ENCODE measurements around the gene HYDIN.

HYDIN gene

DNA sequence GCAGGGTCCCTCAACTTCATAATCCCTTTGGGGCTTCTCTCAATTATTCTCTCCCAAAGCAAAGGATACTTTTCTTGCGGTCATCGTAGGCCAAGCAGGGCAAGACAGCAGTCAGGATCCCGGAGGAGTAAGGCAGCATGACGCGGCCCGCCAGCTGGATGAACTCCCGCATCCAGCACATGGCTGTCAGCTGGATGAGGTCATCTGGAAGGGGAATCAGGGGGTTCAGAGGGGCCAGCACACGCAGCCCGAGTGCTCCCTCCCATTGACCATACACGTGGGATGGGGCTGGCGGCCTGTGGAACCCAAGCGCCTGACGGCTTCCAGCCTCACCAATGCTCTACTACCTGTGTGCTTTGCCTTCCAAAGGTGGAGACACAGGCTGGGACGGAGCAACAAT is 448.7 kb downstream of the HYDIN start:
- DNase-seq, result no peak

DNA sequence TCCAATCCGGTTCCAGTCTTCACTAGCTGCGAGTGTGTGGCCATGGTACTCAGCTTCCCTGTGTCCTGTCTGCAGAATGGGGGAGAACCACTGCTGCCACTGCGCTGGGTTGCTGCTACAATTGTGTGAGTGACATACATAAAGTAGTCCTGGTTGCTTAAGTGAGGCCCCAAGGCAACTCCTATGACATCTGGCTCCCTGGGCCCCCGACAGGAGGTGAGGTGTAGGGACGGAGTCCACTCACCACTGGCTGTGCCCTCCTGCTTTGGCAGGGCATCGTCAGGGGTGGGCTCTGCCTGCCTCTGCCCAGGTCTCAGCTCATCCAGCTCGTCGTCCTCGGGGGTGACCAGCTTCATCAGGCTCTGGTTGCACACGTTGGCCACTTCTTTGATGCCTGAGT is 450.0 kb downstream of the HYDIN start:
- no peak for DNase-seq

DNA sequence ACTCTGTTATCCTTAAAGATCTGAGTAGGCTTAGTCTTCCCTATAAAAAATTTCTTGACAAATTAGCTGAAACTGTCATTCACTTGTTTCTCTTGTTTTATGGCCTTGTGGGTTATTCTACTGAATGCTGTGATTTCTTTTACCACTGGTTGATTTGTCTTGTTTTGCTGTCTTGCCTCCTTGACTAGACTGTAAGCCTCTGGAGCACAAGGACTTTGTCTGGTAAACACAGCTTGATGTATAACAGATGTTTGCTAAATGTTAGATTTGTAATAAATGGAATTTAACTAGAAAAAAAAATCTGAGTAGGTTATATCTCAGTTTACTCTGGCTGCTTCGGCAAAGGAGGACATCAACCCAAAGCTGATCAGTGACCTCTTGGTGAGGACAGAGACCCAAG is 451.2 kb downstream of the HYDIN start:
- no peak for DNase-seq

DNA sequence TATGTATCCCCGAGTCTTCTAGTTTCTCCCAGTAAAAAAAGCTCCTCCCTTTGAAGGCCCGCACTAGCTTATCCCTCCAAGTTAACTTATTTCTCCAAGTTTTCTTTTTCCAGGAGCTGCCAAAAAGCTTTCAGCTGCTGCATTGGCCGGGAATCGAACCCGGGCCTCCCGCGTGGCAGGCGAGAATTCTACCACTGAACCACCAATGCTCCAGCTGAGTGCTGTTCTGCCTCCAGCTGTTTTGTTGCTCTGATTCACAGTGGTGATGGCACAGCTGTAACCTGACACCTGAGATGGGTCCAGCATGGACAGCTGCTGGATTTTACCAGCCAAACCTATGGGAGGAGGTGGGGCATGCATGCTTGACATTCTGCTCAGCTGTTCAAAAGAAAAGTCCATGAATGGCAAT is 451.6 kb downstream of the HYDIN start:
- no peak for DNase-seq

DNA sequence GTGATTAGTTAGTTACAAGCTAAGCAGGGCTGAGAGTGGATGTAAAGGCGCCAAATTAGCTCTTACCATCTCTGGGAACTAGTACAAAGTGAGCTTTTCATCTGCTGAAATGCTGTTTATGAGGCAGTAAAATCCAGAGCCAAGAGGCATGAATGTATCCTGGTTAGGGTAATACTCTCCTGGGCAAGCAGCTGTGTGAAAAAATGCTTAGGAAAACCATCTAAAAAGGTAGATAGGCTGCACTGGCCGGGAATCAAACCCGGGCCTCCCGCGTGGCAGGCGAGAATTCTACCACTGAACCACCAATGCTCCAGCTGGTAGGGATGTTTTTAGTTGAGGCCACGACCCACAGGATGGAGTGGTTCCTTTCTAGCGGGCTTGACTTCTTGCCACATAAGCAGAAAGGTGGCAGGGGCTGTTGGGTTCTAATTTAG is 452.5 kb downstream of the HYDIN start:
- DNase-seq, result no peak

DNA sequence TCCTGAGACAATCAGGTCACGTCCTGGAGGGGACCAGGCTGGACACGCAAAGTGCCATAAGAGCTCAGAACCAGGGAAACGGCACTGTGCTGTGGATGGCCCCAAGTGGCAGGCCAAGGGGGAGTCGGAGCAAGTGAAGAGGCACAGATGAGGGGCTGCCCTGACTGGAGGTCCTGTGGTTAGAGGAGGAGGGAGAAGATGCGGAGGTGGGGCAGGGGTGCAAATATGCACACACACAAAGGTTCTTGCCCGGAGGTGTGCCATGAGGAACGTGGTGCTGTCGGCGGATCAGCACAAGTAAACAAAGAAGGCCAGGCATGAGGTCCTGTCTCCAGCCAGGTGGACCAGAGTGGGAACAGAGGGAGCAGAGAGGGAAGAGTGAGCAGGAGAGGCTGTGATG is 453.0 kb downstream of the HYDIN start:
- DNase-seq, result no peak

DNA sequence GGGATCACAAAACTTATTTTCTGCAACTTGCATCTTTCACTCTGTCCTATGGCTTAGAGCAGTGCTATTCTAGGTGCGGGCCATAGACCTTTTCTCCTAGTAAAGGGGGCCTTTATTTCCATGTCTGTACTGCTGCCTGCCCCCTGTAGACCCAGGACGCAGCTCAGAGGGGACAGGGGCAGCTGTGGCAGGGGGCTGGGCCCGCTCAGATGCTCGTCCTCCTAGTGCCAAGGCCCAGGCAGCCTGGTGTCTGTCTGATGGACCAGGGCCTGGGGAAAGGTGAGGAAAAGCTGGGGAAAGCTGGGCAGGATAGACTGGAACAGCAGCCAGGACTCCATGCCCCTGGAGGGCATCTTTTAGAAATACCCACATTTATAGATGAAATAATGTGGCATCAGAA is 455.1 kb downstream of the HYDIN start:
- DNase-seq, result no peak

DNA sequence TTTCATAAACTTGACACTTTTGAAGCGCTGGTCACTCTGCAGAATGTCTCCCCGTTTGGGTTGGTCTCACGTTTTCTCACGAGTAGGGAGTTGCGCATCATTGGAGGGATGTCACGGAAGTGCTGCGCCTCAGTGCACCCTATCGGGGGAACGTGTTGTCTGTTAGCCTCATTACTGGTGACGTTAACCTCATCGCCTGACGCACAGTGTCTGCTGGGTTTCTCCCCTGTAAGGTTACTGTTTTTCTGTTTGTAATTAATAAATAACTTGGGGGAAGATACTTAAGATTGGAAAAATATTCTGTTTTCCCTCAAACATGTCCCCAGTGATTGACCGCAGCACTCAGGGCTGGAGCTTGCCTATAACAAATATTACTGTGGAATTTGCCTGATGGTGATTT is 456.3 kb downstream of the HYDIN start:
- DNase-seq, result no peak

DNA sequence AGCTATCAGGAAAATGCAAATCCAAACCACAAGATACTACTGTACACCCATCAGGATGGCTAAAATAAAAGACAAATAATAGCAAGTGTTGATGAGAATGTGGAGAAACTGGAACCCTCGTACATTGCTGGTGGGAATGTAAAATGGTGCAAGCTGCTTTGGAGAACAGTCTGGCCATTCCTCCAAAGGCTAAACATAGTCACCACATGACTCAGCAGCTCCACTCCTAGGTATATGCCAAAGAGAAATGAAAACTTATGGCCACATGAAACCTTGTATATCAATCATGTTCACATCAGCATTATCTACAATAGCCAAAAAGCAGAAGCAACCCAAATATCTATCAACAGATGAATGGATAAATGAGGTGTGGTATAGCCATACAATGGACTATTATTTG is 458.0 kb downstream of the HYDIN start:
- no peak for DNase-seq

DNA sequence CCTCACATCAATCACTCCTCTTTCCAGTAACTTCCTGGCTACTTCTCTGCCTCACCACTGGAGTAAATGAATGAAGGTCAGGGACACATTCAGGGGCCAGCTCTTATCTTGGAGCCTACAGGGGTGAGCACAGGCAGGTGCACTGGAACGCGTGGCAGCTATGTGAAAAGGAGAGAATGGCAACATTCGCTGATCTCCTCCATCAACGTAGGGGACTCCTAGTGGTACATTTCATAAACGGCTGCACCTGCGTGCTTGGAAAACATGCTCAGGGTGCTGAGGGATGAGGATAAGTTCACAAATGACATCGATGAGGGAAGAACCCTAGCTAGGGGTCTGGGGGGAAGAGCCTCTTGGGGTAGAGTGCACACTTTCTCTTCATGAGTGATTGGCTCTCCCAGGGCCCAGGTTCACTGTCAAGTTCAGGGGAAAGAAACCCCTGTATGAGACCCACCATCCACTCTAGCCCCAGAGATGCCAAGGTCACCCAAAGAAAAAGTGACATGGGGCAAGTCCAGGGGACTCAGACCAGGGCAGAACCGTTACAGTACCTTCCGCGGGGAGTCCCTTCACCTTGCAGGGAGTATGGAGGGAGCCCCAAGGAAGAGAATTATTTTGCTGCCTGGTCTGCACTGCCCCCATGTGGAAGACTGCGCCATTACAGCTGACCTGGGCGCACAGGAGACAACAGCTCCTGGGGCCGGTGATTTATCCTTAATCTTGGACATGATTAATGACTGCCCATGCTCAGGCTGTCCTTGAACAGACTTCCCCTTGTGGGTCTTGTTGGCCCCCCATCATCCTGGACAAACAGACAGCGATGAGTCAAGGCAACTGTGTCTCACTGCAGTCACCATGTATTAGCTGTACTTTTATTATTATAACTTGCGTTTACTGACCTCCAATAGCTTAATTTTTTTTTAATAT is 459.6 kb downstream of the HYDIN start:
- no peak for DNase-seq

DNA sequence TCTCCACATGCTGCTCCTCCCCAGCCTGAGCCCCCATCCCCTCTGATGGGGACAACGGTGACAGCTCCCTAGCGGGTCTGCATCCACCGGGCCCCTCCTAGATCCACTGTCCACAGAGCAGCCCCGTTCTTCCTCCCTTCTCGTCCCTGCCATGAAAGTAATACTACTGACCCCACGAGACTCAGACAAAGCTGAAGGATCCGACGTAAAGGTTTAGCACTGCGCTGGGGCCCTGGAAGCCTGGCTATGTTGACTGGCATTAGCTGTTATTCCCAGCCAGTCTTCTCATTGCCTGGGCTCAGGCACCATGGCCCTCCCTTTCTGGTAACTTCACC is 460.3 kb downstream of the HYDIN start:
- no peak for DNase-seq

DNA sequence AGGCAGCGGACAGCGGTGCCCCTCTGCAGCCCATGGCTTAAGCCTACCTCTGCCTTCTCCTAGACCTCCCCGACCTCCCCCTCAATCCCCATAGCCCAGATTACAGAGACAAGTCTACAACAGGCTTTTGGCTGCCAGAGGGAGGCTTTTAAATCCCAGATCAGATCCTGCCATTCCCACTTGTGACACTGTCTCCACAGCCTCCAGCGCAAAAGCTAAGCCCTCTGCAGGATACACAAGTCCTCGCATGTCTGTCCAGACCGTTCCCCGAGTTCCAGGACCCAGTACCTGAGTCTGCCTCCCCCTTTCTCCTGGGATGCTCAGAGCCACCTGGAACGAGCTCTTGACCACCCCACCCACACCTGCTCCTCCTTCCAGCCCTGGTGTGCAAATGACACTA is 460.8 kb downstream of the HYDIN start:
- DNase-seq, result no peak

DNA sequence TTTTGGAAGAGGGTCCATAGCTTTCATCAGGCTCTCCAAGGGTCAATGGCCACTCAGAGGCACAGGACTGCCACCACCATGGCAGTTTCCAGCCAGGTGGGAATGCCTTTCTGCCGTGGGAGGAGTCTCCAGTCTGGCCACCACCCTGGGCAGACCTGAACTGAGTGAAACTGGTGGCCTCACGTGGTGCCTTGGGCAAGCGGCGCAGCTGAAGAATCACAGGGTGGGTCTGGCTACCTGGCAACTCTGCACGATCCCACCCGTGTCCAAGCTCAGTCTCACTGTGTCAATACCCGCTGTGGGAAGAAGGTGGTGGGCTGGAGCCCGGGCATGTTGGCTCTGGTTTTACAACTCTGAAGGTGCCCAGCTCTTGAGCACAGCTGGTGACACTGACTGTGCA is 461.4 kb downstream of the HYDIN start:
- DNase-seq, result no peak

DNA sequence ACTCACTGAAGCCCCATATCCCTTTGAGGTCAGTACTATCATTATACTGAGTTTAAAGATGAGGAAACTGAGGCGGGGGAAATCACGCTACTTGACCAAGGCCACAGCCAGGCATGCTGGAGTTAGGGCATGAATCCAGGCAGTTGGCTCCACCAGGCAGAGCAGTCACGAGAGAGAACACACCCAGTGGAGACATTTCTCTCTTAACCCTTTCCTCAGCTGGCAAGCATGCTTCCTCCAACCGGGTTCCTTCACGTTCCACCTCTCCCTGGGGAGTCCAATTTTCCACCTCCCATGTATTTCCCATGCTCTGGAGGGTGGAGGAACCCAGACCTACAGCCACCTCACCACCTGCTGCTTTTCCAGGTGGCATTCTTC is 462.3 kb downstream of the HYDIN start:
- no peak for DNase-seq

DNA sequence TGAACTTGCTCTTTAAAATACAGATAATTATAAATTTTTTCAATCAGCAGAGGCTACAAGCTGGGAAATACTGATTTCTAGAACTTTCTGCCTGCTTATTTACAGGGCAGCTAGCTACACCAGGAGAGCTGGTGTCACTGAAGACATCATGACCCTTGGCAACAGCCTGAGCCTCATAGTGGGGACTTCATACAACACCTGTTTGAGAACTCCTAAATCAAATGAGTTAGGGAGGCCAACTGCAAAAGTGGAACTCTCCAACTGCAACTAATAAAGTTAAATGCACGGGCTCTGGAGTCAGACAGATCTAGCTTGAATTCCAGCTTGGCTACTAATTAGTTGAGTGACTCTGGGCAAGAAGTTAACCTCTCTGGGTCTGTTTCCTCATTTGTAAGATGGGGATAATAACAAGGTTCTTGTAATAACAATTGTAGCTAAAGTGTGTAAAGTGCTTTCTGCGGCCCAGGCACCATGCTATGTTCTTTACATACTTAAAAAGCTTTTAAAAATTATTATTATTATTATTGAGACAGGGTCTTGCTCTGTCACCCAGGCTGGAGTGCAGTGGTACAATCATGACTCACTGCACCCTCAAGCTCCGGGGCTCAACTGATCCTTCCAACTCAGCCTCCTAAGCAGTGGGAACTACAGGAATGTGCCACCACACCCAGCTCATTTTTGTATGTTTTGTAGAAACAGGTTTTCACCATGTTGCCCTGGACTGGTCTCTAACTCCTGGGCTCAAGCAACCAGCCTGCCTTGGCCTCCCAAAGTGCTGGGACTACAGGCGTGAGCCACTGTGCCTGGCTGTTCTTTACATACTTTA is 462.9 kb downstream of the HYDIN start:
- DNase-seq, result no peak

DNA sequence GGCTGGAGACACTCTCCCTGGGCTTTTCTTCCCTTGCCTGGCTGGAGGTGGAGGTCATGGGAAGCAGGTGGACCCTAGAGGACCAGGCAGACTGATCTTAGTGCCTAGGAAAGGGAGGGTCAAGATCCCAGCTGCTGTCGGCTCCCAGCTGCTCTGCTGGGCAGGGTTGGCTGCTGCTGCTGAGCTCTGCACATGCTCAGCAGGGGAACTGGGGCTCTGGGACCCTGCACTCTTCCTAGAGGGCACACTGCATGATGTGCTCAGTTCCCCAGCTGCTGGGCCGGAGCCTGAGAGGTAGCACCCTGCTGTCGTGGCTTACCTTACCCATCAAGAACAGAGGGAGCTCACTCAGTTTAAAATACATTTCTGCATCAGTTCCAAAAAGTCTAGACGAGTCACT is 463.9 kb downstream of the HYDIN start:
- no peak for DNase-seq

DNA sequence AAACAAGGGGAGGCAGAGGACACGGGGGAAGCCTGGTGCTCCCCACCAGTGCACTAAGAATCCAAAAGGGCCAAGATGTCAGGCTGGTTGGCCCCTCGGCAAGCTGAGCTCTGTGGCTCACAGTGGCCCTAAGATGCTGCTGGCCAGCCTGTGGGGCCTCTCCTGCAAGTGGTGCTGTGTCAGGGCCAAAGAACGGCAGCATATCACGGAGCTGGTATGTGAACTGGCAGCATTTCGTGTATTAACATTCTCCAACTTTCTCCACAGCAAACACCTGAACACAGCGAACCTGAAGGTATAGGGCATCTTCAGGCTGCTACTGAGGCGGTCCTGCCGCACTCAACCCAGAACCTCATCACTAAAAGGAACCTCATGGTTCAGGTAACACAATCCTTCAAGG is 464.3 kb downstream of the HYDIN start:
- DNase-seq, result no peak

DNA sequence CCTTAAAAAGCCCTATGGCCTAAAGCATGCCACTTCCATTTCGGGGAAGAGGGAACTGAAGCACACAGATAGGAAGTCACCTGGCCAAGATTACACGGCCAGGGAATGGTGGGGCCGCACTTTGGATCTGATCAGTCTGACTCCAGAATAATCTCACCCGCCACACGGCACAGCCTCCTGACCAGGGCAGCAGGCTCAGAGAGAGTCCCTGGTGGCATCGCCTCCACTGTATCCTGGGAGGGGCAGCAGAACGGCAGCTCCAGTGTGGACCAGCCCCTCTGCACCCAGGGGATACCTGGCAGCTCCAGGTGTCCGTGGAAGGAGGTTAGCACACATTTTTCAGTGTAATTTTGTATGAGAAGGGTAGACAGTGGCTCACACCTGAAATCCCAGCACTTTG is 465.0 kb downstream of the HYDIN start:
- DNase-seq, result no peak

DNA sequence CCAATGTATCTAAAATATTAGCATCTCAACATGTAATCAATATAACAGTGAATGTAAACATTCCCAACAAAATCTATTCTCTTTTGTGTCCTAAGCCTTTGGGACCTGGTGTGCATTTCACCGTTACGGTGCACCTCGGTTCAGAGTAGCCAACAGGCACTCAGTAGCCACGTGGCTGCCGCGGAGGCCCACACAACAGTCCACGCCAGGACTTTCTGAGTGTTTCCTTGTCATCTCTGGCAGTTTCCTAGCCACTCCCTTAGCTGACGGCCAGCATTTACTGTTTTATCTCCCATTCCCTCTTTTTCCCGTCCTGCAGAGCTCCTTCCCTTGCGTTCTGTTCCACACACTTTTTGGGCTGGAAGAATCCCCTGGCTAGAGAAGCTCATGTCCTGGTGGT is 465.9 kb downstream of the HYDIN start:
- no peak for DNase-seq

DNA sequence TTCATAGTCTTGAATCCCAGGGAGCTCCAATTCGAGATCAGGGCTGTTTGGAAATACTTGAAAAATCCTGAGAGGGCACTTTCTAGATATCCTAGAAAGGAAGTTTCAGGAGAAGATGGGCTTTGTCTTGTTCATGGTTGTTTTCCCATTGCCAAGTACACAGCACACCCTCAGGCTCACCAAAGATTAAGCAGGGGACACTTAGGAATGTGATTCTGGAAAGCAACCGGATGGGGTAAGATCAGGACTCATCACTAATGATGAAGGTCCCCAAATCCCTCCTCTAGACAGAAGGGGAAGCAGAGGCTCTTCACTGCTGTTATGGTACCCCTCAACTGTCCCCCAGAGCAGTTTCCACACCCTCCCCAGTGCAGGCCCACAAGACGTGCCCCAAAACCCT is 470.3 kb downstream of the HYDIN start:
- DNase-seq, result no peak

DNA sequence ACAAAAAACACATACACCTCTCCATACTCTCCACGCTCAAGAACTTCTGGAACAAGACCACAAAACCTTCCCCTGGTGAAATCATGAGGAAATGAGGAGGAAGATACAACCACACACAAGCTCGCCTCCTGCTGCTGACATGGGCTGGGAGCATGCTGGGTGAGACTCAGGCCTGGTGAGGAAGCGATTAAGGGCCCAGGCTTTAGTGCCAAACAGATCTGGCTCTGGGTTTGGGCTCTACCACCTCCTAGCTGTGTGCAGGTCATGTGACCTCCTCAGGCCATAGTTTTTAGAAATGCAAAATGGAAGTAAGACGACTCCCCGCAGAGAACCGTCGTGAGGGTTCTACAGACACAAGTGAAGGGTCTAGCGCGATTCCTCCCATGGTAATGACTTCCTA is 470.9 kb downstream of the HYDIN start:
- DNase-seq, result no peak

DNA sequence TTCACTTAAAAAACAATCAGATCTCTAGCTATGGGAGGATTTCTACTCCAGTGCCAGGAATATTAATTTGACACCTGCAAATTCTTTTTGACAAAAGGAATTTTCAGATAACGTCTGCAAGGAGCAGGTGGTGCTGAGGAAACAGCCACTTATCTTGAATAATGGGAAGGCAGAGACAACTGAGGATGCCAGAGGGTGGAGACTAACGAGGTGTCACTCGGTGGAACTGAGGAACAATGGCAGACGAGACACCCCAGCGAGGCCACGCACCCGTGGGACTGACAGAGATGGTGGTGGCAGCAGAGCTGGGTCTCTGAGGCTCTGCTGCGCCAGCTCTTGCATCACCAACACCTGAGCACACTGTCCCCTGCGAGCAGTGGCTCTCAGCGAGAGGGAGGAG is 471.7 kb downstream of the HYDIN start:
- no peak for DNase-seq

All from cortex of kidney (tissue), 1 donor.